NCI-H526 (cell line): Measurements from ENCODE around the gene CNOT1.
"Not testable (repeated sequence)": the region's sequence is repeated elsewhere in the genome, so short reads cannot be mapped to it uniquely, and the experiment has no call there.

Source experiments
- DNase-seq, 2 experiments: peaks; one replicate each; lab custom pipeline; 2025; lab: John Stamatoyannopoulos, UW

Gene CNOT1

DNA sequence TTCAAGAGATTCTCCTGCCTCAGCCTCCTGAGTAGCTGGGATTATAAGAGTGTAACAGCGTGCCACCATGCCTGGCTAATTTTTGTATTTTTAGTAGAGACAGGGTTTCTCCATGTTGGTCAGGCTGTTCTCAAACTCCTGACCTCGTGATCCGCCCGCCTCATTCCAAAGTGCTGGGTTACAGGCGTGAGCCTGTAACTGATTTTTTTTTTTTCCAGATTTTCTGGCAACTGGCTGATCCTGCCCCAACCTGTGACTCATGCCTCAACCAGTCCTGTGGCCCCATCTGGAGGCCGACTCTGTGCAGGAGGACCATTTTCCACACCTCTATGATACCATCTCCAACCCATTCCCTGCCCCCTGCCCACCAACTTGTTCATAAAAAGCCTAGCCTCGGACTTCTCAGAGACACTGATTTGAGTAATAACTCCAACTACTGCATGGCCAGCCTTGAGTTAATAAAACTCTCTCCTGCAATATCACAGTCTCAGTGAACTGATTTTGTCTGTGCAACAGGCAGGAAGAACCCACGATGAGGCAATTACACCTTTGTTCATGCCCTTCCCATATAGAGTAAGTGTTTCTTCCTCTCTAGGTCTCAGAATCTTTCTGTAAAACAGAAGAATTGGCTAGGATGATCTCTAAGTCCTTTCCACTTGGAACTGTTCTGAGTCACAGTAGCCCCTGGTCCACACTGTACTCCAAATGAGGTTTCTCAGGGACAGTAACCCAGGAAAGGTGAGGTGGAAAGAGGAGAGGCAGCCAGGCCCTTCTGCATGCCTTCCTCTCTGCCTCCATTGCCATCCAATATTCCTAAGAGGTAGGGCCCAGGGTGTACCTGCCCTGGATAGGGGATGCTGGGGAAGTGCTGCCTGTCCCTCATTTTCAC is 8.8 kb upstream of the CNOT1 start:
- no peak for DNase-seq

DNA sequence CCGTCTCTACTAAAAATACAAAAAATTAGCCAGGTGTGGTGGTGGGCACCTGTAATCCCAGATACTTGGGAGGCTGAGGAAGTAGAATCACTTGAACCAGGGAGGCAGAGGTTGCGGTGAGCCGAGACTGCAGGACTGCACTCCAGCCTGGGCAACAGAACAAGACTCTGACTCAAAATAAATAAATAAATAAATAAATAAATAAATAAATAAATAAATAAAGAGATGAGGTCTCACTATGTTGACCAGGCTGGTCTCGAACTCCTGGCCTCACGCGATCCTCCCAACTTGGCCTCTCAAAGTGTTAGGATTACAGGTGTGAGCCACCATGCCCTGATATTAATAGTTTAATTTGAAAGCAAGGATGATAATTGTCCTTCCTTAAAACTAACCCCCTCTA is 7.4 kb upstream of the CNOT1 start:
- DNase-seq: not testable (repeated sequence)

DNA sequence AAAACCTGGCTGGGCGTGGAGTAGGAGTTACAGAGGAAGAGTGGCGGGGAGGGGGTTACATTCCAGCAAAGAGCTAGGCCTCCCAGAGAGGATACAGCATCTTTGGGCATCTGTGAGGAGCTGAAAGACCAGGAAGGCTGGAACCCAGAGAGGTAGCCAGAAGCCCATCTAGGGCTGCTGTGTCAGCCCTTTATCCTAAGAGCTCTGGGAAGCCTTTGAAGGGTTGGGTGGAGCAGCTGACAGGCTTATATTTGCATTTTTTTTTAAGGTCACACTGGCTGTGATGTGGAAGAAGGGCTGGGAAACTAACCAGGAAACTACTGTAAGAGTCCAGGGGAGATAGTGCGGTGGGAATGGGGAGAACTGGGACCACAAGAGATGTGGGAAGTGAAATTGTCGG is 6.8 kb upstream of the CNOT1 start:
- peak; percentile 14 to 56 for DNase-seq

DNA sequence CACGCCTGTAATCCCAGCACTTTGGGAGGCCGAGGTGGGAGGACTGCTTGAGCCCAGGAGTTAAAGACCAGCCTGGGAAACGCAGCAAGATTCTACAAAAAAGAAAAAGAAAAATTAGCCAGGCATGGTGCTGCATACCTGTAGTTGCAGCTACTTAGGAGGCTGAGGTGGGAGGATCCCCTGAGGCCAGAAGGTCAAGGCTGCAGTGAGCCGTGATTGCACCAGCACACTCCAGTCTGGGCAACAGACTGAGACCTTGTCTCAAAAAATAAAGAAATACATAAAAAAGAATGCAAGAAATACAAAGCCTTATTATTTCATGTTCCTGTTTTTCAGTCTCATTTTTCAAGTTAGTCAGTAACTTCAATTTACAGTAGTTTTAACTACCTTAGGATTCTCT is 5.9 kb upstream of the CNOT1 start:
- DNase-seq: no peak

DNA sequence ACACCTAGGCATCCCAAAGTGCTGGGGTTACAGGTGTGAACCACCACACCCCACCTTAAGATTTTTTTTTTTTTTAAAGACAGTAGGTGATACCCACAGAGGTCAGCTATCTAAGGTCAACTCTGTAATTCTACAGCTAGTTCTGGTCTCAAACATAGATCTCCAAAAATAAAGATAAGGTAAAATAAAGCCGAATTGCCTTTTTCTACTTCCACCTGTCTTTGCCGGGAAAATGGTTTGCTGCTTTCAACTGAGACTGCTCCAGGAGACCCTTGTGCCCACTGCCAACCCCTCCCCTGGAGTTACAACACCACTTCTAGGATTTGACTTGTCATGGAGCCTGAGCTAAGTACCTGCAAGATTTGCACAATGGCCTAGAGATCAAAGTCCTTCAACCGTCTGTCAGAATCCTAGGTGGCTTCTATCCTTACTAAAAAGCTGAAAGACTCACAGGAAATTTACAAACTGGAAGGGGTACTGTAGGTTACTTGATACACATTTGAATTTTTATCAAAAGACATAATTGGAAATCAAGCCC is 4.7 kb upstream of the CNOT1 start:
- peak; percentile 30 to 63 for DNase-seq

DNA sequence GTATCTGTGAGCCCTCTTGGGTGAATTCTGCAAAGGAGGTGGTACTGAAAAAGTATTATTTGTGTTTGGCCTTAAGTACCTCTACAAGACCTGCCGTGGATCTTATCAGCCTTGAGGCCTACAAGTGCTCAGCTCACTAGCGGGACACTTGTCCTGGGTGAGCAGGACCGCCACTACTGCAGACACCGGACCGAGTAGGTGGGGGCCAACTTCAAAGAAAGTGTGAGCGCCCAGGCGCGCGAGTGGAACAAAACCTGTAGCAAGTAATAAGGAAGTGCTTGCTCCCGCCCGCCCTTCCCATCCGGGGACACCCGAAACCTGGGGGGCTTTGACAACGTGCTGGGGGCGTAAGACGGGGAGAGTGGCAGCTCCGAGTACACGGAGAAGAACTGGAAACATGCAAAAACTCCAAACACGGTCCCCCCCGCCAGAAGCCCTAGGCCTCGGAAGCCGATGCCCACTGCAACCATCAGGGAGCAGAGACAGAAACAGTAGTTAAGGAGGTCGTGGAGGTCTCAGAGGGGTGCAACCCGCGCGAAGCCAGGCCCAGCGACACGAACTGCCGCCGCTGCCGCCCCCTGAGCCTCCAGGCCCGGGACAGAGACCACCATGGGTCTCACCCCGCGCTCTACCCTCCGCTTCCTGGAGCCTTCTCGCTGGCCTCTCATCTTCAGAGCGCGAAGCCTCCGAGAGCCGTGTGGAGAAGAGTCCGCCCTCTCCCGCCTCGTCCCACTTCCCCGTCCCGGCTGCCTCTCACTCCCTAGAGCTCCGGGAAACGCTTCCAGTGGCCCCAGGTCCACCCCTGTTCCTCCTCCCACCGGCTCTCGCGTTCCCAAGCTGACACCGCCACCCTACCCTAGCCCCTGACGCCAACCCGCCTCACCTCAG is 537 bp downstream of the CNOT1 start:
- DNase-seq: peak; percentile 1 to 61

DNA sequence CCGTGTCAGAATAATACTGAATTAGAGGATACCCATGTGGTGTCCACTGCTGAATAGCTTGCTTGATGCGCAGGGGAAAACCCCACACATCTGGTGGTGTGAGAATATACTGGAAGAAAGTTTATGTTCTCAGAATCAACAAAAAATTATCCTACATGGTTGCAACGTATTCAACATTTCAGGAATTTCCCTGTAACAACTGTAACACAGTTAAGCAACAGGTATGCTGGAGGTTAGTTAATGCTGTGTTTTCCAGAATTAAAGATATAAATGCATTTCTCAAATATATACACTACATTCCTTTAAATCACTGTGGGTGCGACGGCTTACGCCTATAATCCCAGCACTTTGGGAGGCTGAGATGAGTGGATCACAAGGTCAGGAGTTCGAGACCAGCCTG is 5.4 kb downstream of the CNOT1 start:
- no peak for DNase-seq

DNA sequence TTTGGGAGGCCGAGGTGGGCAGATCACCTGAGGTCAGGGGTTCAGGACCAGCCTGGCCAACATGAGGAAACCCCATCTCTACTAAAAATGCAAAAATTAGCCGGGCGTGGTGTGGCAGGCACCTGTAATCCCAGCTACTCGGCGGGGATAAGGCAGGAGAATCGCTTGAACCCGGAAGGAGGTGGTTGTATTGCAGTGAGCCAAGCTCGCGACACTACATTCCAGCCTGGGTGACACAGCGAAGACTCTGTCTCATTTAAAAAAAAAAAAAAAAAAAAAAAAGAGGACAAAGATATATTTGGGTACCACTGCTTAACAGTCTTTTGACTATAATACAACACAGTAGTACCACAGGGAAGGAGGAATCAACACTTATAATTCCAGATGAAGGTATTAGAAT is 9.2 kb downstream of the CNOT1 start:
- no peak for DNase-seq

DNA sequence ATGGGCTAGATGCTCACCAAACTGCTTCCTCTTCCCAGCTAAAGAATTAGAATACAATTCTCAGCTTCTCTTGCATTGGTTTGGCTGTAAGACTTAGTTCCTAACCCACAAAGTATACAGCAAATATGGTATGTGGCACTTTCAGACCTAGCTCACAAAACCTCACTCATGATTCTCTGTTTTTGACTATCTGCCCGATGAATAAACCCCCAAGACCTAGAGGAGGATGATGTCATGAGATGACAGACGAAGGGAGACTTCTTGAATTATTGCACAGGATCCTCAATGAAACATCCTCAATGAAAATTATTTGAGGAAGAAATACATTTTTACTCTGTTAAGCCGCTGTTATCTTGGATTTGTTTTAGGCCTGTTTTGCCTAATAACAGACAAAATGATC is 14.3 kb downstream of the CNOT1 start:
- DNase-seq: no peak

DNA sequence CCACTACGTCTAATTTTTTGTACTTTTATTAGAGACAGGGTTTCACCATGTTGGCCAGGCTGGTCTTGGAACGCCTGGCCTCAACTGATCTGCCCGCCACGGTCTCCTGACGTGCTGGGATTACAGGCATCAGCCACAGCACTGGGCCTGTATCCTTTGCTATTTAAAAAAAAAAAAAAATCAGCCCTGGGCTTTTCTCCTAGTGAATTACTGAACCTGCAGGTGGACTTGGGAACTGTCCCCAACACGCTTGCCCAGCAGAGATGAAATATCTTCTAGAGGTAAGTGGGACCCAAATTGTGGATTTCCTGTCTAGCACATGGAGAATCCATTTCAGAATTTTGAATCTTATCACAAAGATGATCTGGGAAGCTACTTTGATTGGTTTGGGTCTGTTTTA is 14.8 kb downstream of the CNOT1 start:
- no peak for DNase-seq

DNA sequence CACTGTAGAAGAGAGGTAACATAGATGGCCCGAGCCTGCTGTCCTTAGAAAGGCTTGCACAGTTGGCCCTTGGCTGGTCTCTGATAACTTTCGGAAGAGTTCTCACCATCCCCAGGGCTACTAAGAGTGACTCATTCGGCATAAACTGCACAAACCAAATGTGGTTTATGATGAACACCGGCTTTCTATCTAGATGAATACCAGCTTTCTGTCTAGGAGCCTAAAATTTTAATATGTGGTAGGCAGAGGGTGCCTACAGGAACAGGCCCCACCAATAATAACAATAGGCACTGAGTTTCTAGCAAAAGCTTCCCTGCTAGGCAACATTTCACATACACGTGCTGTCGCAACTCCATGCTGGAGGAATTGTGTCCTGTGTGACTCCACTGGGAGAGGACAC is 15.4 kb downstream of the CNOT1 start:
- DNase-seq: no peak

DNA sequence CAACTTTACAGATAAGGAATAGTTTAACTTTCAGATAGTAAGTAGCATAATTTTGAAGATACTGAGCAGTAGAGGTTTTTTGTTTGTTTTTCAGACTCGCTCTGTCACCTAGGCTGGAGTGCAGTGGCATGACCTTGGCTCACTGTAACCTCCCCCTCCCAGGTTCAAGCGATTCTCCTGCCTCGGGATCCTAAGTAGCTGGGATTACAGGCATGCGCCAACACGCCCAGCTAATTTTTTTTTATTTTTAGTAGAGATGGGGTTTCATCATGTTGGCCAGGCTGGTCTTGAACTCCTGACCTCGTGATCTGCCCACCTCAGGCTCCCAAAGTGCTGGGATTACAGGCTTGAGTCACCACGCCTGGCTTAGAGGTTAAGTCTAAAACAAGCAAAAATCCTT is 16.7 kb downstream of the CNOT1 start:
- not testable (repeated sequence) for DNase-seq

DNA sequence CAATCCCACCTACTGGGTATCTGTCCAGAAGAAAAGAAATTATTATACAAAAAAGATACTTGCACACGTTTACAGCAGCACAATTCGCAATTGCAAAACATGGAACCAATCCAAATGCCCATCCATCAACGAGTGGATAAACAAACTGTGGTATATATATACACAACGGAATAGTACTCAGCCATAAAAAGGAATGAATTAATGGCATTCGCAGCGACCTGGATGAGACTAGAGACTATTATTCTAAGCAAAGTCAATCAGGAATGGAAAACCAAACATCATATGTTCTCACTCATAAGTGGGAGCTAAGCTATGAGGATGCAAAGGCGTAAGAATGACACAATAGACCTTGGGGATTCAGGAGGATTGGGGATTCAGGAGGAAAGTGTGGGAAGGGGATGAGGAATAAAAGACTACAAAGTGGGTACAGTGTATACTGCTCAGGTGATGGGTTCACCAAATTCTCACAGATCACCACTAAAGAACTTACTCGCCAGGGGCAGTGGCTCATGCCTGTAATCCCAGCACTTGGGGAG is 21.0 kb downstream of the CNOT1 start:
- no peak for DNase-seq

DNA sequence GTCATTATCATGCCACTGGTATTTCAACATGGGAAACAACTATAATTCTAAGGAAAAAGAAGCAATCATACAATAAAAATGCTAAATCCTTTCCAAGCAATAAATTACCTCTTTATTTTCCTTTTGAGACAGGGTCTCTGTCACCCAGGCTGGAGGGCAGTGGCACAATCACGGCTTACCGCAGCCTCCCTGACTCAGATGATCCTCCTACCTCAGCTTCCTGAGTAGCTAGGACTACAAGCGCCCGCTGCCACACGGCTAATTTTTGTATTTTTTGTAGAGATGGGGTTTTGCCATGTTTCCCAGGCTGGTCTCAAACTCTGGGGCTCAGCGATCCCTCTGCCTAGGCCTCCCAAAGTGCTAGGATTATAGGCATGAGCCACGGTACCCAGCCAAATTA is 24.1 kb downstream of the CNOT1 start:
- no peak for DNase-seq

DNA sequence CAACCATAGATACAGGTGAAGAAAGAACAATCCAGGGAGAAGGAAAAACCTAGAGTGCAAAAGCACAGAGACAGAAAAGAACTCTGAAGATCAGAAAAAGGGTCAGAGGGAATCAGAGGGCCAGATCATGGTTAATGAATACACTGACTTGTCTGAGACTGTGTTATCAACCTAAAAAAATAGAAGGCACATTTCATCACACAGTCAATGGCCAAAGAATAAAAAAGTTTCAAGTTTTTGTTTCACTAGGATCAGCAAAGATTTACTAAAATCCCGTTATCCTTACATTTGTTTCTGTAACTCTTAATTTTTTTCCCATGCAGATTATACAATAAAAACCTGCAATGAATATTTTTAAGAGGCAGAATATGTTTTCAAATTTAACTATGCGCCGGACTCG is 38.5 kb downstream of the CNOT1 start:
- DNase-seq: no peak

DNA sequence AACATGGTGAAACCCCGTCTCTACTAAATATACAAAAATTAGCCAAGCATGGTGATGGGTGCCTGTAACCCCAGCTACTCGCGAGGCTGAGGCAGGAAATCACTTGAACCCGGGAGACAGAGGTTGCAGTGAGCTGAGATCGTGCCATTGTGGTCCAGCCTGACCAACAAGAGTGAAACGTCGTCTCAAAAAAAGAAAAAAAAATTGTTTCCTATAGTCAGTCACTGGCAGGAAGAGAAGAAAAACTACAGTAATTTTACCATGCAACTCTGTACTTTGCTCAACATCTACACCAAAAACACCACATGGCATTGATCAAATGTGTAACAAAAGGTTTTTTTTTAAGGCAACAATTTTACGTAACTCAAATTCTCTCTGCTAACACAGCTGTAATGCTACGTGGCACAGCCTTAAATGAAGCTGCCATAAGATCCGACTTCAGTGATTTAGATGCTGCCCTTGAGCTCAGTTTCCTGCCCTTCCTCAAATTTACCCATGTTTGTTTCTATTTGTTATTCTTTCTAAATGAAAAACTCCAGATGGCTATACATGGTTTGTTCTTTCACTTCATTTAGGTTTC is 40.2 kb downstream of the CNOT1 start:
- DNase-seq: no peak

DNA sequence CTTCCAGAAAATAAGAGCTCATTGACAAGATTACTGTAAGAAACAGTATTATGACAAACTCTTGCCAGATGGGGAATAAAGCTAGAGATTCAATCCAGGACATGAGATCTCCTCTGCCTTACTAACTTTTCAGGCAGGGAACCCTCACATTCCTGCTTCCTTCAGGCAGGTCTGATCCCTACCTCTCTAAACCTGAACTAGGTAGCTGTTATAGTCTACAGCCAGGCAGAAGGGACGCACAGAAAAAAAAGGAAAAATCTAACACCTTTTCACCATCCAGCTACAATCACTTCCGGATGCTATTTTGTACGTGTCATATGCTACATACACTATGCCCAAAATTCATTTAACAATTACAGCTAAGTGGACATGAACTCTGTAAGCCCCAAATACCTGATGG is 41.2 kb downstream of the CNOT1 start:
- DNase-seq: no peak

DNA sequence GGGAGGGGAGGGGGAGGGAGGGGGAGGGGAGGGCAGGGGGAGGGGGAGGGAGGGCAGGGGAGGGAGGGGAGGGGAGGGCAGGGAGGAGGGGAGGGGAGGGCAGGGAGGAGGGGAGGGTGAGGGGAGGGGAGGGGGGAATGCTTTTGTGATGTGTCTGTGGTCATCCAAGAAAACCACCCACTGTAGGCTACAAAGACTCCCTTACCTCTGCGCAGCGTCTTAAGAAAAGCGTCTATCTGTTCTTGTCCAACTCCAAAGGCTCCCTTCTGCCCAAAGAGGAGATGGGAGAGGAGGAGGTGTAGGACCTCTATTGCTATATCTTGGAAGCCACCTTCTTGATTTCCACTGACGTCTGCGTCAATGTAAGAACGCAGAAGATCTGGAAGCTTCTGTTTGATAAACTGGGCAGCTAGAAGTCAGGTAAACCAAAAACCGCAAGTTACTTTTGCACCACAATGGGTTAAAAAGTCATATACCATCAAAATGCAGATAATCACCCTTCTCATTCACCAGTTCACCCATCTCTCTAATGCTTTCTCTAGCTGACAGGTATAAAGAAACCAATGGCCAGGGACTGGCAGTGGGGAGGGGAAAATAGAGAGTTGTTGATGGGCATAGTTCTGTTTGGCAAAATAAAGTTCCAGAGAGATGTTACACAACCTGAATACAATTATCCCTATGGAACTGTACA is 43.1 kb downstream of the CNOT1 start:
- no peak for DNase-seq

DNA sequence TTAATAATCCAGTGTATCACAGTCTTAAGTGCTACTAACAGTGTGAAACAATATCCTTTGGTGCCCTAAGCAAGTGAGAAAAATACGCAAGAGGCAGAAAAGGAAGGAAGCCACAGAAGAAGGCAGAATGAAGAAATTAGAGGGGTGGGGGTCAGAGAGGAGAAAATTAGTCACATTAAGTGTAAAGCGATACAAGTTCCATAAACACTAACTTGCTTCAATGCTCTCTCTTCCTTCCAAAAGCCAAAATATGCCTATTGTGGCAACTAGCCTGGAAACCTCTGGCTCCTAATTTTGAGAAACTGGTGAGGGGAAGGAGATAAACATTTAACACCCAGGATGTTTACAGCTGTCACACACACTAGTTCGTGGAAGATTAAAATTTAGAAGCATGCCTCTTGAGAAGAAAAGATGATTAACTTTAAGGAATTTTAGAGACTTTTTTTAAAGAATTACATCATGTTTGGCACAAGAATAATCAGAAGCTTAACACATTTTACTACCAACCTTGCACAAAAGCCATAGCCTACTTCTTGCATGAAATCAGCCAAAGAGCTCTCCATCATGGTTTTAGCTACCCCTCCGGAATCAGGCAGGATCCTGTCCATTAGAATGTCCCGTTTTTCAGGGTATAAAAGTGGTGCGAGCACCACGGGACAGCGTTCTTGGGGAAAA is 44.7 kb downstream of the CNOT1 start:
- no peak for DNase-seq

DNA sequence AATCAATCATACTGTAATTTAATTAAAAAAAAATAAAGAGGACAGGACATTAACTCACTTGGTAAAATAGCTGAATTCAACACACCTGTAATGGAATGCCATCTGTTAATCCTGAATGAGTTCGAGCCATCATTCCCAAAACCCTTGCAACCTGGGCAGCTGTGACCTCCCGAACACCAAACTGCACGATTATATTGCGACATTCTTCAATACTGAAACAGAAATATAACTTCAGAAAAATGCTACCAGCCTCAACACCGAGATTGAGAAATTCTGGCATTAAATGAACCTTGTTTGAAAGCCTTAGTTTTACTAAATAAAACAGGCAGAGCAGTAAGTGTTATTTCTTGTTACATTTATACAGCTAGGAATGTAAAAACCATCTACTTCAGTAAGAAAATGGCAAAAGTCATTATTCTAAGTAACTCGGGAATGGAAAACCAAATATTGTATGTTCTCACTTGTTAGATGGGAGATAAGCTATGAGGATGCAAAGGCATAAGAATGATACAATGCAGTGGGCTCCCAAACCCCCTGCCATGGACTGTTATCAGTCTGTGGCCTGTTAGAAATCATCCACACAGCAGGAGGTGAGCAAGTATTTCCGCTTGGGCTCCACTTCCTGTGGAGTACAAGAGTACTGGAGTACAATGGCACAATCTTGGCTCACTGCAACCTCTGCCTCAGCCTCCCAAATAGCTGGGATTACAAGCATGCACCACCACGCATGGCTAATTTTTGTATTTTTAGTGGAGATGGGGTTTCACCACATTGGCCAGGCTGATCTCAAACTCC is 46.5 kb downstream of the CNOT1 start:
- no peak for DNase-seq
